ENCODE data around the gene LMF1.

- TF ChIP-seq POLR2A (IDR thresholded peaks at IDR 0.05): no peak
- no peak for TF ChIP-seq CTCF (IDR thresholded peaks at IDR 0.05)
Observed at GRCh38 chr16:804193-805048, 166.4 kb downstream of the LMF1 start.
